ENCODE data around the gene CCL22. TPM values are rescaled to one million over a fixed set of nuclear protein-coding genes. Genes with fewer than 3 reads are reported as not detected.

The CCL22 gene
- total and polyA plus RNA-seq, 2 experiments from 2014 or later = 0.13 TPM; not detected in 1

- Histone ChIP-seq H3K79me2 (no peaks in the 10 kb centered on the region), H3K9me2 (replicated peaks; ENCODE audit: insufficient read depth) (no peaks in the 10 kb centered on the region), H2AFZ (no peak overlapping the region), H3K9me3 (ENCODE audit: low read depth) (no peaks in the 10 kb centered on the region), H3K4me3 (no peak overlapping the region), H3K4me2 (no peak overlapping the region), H3K27ac (no peak overlapping the region), H3K36me3 (replicated peaks; ENCODE audit: insufficient read depth, low read depth) (no peaks in the 10 kb centered on the region), H4K20me1 (ENCODE audit: insufficient read depth, poor library complexity, severe bottlenecking) (no peaks in the 10 kb centered on the region), H3K4me1 (ENCODE audit: insufficient read depth) (no peaks in the 10 kb centered on the region), H3K27me3 (no peaks in the 10 kb centered on the region)
- 88% methylated on average over 7 of the region's 7 CpGs for WGBS (ENCODE audit: low lambda C conversion rate, missing lambda C conversion rate)
- no peak for DNase-seq (ENCODE audit: low spot score)
- TF ChIP-seq EZH2phosphoT487 (IDR thresholded peaks at IDR 0.05; ENCODE audit: low read depth, severe bottlenecking, unreplicated experiment) (no peak), EZH2 (IDR thresholded peaks at IDR 0.05; ENCODE audit: borderline replicate concordance) (no peak), CTCF (IDR thresholded peaks at IDR 0.05; ENCODE audit: poor library complexity) (no peak)
These were observed 8.7 kb downstream of the CCL22 start for GRCh38 chr16:57367116-57367752.

- H4K20me1 ChIP-seq (ENCODE audit: insufficient read depth, poor library complexity, severe bottlenecking) = no peaks in the 10 kb centered on the region
- no peak overlapping the region for H2AFZ ChIP-seq
- H3K4me2 ChIP-seq = peak overlapping the region; percentile 85
- H3K27me3 ChIP-seq = no peaks in the 10 kb centered on the region
- DNase-seq (ENCODE audit: low spot score) = no peak
- TF ChIP-seq CTCF (IDR thresholded peaks at IDR 0.05; ENCODE audit: poor library complexity) (no peak), EZH2 (IDR thresholded peaks at IDR 0.05; ENCODE audit: borderline replicate concordance) (no peak), EZH2phosphoT487 (IDR thresholded peaks at IDR 0.05; ENCODE audit: low read depth, severe bottlenecking, unreplicated experiment) (no peak)
- H3K9me2 ChIP-seq (replicated peaks; ENCODE audit: insufficient read depth) = no peaks in the 10 kb centered on the region
- H3K9me3 ChIP-seq (ENCODE audit: low read depth) = no peaks in the 10 kb centered on the region
- no peaks in the 10 kb centered on the region for H3K79me2 ChIP-seq
- H3K4me1 ChIP-seq (ENCODE audit: insufficient read depth) = peaks cover 17% of the 10 kb centered on the region
- H3K4me3 ChIP-seq = no peak overlapping the region
- no peaks in the 10 kb centered on the region for H3K36me3 ChIP-seq (replicated peaks; ENCODE audit: insufficient read depth, low read depth)
- peak overlapping the region; percentile 88 for H3K27ac ChIP-seq
- WGBS (ENCODE audit: low lambda C conversion rate, missing lambda C conversion rate) = 88% methylated on average over 15 of the region's 15 CpGs
These were observed 13.2 kb downstream of the CCL22 start for GRCh38 chr16:57371494-57372371.

- no peaks in the 10 kb centered on the region for H3K79me2 ChIP-seq
- H3K36me3 ChIP-seq (replicated peaks; ENCODE audit: insufficient read depth, low read depth) = no peaks in the 10 kb centered on the region
- DNase-seq (ENCODE audit: low spot score) = peak; percentile 88
- H4K20me1 ChIP-seq (ENCODE audit: insufficient read depth, poor library complexity, severe bottlenecking) = no peaks in the 10 kb centered on the region
- H3K4me3 ChIP-seq = no peak within 1 kb of the TSS
- H3K9me3 ChIP-seq (ENCODE audit: low read depth) = no peaks in the 10 kb centered on the region
- peaks cover 25% of the 10 kb centered on the region for H3K4me1 ChIP-seq (ENCODE audit: insufficient read depth)
- WGBS (ENCODE audit: low lambda C conversion rate, missing lambda C conversion rate) = 27% methylated on average over 23 of the region's 23 CpGs
- peak; percentile 23 for TF ChIP-seq CTCF (IDR thresholded peaks at IDR 0.05; ENCODE audit: poor library complexity)
- TF ChIP-seq EZH2phosphoT487 (IDR thresholded peaks at IDR 0.05; ENCODE audit: low read depth, severe bottlenecking, unreplicated experiment) = no peak
- no peaks in the 10 kb centered on the region for H3K9me2 ChIP-seq (replicated peaks; ENCODE audit: insufficient read depth)
- peak within 1 kb of the TSS; percentile 88 for H3K27ac ChIP-seq
- peak within 1 kb of the TSS; percentile 85 for H3K4me2 ChIP-seq
- H2AFZ ChIP-seq = peak within 1 kb of the TSS; percentile 43
- H3K27me3 ChIP-seq = no peaks in the 10 kb centered on the region
These were observed 14.0 kb downstream of the CCL22 start, which contains the start of gene CX3CL1 for GRCh38 chr16:57372372-57373116. TSS of gene CX3CL1 (plus strand) at chr16:57372490. CDS start at chr16:57372569, 79 bp downstream.
